ENCODE data around the gene SET. TPM values are rescaled to one million over a fixed set of nuclear protein-coding genes. Genes with fewer than 3 reads are reported as not detected.

Gene SET
- total RNA-seq, 4 donors from 2014 or later, result 209 to 355 (median 256) TPM

DNA sequence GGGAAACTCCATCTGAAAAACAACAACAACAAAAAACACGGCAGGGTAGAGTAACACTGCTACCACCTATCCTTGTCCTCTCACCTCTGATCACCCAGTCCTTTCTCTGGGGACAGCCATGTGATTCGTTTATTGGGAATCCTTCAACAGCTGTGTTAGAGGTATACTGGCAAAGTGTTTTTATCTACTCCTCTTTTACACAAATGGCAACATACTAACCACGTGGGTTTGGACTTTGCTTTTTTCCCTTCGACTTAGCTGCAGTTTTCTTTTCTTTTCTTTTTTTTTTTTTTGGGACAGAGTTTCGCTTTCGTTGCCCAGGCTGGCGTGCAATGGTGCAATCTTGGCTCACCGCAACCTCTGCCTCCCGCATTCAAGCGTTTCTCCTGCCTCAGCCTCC, 11.2 kb upstream of the SET start:
- ATAC-seq, result no peak
- WGBS, 2 donors (ENCODE audit: low coverage in 1 of 2), result 86 to 91% methylated on average over 4 to 10 of the region's 10 CpGs
- no peak overlapping the region for H3K27ac ChIP-seq
- TF ChIP-seq, protein P1, sequence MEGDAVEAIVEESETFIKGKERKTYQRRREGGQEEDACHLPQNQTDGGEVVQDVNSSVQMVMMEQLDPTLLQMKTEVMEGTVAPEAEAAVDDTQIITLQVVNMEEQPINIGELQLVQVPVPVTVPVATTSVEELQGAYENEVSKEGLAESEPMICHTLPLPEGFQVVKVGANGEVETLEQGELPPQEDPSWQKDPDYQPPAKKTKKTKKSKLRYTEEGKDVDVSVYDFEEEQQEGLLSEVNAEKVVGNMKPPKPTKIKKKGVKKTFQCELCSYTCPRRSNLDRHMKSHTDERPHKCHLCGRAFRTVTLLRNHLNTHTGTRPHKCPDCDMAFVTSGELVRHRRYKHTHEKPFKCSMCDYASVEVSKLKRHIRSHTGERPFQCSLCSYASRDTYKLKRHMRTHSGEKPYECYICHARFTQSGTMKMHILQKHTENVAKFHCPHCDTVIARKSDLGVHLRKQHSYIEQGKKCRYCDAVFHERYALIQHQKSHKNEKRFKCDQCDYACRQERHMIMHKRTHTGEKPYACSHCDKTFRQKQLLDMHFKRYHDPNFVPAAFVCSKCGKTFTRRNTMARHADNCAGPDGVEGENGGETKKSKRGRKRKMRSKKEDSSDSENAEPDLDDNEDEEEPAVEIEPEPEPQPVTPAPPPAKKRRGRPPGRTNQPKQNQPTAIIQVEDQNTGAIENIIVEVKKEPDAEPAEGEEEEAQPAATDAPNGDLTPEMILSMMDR (IDR thresholded peaks at IDR 0.05), result no peak
- TF ChIP-seq POLR2AphosphoS5 (IDR thresholded peaks at IDR 0.05), result no peak
- no peak for TF ChIP-seq POLR2A (IDR thresholded peaks at IDR 0.05)
- TF ChIP-seq EP300 (IDR thresholded peaks at IDR 0.05), result no peak
- H3K4me1 ChIP-seq, result peaks cover 0 to under 1% (median 0%) of the 10 kb centered on the region in 3 donors
- no peaks in the 10 kb centered on the region for H3K9me3 ChIP-seq
- H3K36me3 ChIP-seq, result no peaks in the 10 kb centered on the region
- no peak overlapping the region for H3K4me3 ChIP-seq
- no peaks in the 10 kb centered on the region for H3K27me3 ChIP-seq

DNA sequence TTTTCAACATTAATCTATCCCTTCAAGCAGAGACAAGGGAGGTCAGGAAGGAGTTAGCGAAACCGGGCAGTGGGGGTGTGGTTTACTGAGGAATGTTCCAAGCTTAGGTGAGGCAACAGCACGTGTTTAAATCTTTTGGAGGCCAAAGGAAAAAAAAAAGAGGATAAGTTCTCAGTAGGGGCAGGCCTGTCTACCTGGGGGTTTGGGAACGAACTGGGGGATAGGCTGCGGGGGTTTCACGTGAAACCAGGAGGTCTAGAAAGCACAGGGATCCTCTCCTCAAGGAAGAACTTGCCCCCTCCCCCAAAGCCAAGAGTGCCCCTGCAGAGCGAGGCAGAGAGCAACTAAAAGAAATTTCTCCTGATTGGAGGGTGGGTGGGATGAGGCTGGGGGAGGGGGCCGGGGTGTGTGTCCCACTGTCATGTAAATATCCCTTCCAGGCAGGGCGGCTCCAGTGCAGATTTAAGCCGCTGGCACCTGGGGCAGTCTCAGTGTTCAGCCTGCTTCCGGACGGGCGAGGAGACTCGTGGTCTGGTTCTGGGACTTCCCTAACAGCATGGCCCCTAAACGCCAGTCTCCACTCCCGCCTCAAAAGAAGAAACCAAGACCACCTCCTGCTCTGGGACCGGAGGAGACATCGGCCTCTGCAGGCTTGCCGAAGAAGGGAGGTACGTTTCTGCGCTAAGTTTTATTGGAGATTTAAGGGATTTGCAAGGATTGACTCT, 5.5 kb upstream of the SET start:
- Histone ChIP-seq H3K9me3 (no peaks in the 10 kb centered on the region), H3K36me3 (no peaks in the 10 kb centered on the region), H3K27me3 (no peaks in the 10 kb centered on the region), H3K4me1 (peaks cover 0 to 37% (median 10%) of the 10 kb centered on the region in 3 donors), H3K27ac (peak overlapping the region in 3 of 4 donors; percentile 51 to 67 (median 56)), H3K4me3 (peak overlapping the region; percentile 40 to 52)
- peak; percentile 60 for ATAC-seq
- TF ChIP-seq POLR2A (IDR thresholded peaks at IDR 0.05) (peak in 1 of 2 donors; percentile 15), POLR2AphosphoS5 (IDR thresholded peaks at IDR 0.05) (peak; percentile 8)
- TF ChIP-seq, protein P1 (IDR thresholded peaks at IDR 0.05), result no peak
- 13 to 14% methylated on average over 5 to 9 of the region's 21 CpGs for WGBS, 2 donors (ENCODE audit: low coverage in 1 of 2)

DNA sequence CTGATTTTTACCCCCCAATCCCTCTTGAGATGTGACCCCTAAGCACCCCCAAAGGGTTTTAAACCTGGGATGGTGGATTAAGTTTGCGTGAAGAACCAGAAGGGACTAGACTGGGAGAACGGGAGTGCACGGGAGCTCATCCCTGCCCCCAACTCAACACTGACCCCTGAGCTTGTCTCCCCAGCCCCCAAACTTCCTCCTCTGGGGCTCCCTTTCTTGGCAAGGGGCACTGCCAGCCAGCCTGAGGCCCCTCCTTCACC, 5.0 kb upstream of the SET start:
- H3K36me3 ChIP-seq, result no peaks in the 10 kb centered on the region
- H3K4me1 ChIP-seq, result peaks cover 0 to 39% (median 11%) of the 10 kb centered on the region in 3 donors
- H3K27ac ChIP-seq, result peak overlapping the region in 3 of 4 donors; percentile 51 to 67 (median 56)
- no peaks in the 10 kb centered on the region for H3K27me3 ChIP-seq
- H3K9me3 ChIP-seq, result no peaks in the 10 kb centered on the region
- TF ChIP-seq, protein P1 (IDR thresholded peaks at IDR 0.05), result no peak
- TF ChIP-seq POLR2A (IDR thresholded peaks at IDR 0.05) (no peak), POLR2AphosphoS5 (IDR thresholded peaks at IDR 0.05) (no peak)
- 0% methylated on average over 3 of the region's 3 CpGs for WGBS, 2 donors (ENCODE audit: low coverage in 1 of 2)
- no peak for ATAC-seq
- H3K4me3 ChIP-seq, result peak overlapping the region; percentile 40 to 52

DNA sequence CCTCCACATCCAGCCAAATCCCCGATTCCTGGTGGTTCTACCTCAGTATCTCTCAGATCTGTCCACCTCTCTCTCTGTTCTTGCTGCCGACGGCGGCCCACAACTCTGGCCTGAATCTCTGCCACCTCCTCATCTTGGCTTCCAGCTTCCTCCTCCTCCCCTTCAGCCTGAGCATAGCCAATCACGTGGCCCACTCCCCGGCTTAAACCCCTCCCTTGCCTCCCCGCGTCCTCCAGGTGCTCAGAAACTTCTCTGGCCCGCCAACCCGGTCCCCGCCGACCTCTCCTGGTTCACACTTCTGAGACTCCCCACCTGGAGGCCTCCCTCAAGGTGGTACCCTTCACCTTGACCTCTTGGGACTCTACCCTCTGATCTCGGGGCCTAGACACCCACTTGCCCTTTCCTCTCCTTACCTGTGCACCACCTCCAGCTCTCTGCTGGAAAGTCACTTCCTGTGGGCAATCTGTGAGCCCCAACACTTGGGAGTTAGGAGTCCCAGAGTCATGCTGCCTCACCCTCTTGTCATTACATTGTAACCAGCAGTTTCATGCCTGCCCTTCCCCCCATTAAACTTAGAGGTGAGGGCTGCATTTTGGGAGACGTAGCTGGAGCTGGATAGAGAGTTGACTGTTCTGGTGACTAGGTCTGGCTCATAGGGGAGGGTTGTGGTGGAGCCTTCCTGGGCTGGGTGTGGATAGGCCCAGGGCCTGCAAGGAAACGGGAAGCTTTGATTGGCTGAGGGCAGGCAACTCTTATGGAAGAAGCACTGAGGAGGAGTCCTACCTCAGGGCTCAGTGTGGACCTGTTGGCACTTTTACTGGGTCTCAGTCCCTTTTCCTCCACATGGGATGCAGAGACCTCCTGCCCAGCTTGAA, 4.5 kb upstream of the SET start:
- Histone ChIP-seq H3K27me3 (no peaks in the 10 kb centered on the region), H3K27ac (peak overlapping the region in 3 of 4 donors; percentile 51 to 67 (median 56)), H3K36me3 (no peaks in the 10 kb centered on the region), H3K9me3 (no peaks in the 10 kb centered on the region), H3K4me1 (peaks cover 0 to 39% (median 11%) of the 10 kb centered on the region in 3 donors), H3K4me3 (peak overlapping the region; percentile 40 to 52)
- peak; percentile 23 for ATAC-seq
- TF ChIP-seq POLR2AphosphoS5 (IDR thresholded peaks at IDR 0.05) (no peak), POLR2A (IDR thresholded peaks at IDR 0.05) (no peak), EP300 (IDR thresholded peaks at IDR 0.05) (no peak)
- TF ChIP-seq, protein P1 (IDR thresholded peaks at IDR 0.05), result no peak
- 3 to 9% methylated on average over 5 to 13 of the region's 15 CpGs for WGBS, 2 donors (ENCODE audit: low coverage in 1 of 2)

Measured in gastroesophageal sphincter (tissue), 4 donors.